Jurkat, Clone E6-1 (cell line): ENCODE measurements around the gene TBL2.
"Not testable (repeated sequence)": the region's sequence is repeated elsewhere in the genome, so short reads cannot be mapped to it uniquely, and the experiment has no call there.

ENCODE experiments used
- DNase-seq: peaks from one replicate; pipeline ENCODE4 v3.0.0-alpha.2; 2011; ENCODE audit warnings: low read depth, low spot score
- H3K4me3 ChIP-seq: 2 replicates; pipeline ENCODE4 v1.5.1; 2011; ENCODE audit warnings: mild to moderate bottlenecking, low read length, control low read depth, moderate library complexity

Gene TBL2

DNA sequence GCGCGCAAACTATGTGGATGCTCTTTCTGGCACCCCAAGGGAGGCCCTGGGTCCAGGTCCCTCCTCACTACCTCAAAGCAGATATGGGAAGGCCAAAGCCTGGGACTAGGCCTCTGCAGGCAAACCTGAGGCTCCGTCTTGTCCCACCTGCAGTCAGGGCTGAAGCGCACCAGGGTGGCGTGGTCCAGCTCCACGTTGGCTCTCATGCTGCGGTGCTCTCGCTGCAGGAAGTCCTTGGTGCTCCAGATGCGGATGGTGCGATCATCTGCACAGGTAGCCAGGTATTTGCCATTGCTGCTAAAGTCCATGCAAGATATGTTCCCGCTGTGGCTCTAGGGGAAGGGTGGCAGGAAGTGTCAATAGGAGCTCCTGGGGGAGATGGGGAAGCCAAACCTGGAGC, 4.6 kb downstream of the TBL2 start:
- no peak for DNase-seq
- H3K4me3 ChIP-seq = no peak overlapping the region

DNA sequence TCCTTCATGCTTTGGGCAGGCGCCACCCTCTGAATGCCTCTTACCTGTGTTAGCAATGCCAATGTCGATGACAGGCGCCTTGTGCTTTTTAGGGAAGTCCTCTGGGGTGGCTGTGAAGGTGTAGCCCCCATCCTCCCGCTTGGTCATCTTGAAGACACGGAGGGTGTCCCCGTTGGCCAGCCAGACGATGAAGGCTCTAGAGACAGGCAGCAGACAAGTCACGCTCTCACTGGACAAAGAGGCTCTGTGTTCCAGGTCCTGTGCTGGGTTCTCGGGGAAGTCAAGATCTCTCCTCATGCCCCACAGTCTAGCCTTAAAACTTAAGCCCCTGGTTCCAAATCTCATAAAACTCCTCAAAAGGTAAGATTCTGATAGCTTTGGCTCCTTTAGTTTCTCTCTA, 5.1 kb downstream of the TBL2 start:
- no peak overlapping the region for H3K4me3 ChIP-seq
- no peak for DNase-seq

DNA sequence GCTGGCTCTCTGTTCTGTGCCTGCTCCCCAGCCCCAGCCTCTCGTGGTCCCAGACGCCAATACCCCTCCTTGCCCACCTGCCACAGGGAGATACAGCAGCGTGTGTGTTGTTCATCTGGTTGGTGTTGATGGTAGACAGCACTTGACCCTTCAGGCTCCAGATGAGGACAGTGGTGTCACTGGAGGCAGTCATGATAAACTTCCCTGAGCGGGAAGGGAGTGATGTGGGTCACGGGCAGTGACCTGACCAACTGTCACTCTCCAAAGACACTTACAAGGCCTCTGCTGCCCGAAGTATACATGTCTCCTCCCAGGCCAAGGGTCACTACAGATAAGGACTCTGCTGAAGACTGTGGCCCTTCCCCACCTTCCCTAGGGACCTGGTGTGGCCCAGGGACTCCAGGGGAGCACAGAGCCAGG, 5.6 kb downstream of the TBL2 start:
- no peak overlapping the region for H3K4me3 ChIP-seq

DNA sequence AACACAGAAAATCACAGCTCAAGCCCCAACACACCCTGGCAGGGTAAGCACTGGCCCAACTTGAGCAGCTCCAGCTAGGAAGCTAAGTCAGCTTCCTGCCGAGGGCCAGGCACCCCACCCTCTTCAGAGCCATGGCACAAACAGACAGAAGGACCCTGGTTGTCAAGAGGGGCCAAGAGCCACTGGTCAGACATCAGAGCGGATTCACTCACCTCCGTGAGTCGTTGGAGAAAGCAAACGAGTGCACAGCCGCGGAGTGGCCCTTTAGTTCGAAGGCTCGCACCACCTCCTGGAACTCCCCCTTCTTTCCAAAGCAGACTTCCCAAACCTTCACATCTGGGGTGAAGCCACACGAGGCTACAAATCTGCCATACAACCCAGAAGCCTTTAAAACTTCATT, 7.4 kb downstream of the TBL2 start:
- DNase-seq = no peak
- H3K4me3 ChIP-seq = no peak overlapping the region

More for the DNA sequence above, 5.6 kb downstream of the TBL2 start:
- DNase-seq = no peak

DNA sequence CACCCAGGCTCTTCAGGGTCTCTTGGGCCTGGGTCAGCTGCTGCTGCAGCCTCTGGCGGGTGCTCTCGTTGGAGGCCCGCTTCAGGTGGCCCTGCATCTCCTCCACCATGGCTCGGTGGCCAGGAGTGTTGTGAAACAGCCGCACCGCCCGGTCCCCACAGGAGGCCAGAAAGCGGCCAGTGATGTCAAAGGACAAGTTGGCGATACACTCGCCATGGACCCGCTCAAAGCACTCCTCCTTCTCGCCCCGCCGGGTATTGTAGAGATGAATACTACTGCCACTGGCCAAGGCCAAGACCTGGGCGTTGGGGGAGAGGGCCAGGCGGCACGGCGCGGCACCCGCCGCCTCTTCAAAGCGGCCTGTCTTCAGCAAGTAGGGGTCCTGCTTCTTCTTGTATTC, 7.9 kb downstream of the TBL2 start:
- H3K4me3 ChIP-seq = no peak overlapping the region
- no peak for DNase-seq

DNA sequence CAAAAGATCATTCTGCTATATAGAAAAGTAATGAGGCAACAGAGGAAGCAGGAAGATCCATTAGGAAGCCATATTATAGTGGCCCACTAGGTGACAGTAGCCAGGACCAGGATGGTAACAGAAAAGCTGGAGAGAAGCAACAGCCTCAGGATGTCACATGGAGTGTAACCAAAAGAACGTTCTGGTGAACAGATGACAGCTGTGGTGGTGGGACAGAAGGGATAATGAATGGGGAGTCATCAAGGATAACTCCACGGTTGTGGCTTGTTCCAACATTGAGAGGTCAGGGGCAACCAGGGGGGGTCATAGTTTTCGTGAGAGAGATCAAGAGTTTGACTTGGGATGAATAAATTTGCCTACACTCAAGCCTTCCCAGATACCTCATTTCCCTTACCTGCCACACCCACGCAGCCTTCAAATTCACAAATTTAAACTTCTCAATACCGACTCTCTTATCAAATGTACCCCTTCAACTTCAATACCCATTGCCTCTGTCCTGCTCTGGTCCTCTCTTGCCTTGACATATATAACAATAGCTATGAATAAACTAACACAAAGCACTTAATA, 9.3 kb downstream of the TBL2 start:
- DNase-seq = no peak
- H3K4me3 ChIP-seq = no peak overlapping the region

DNA sequence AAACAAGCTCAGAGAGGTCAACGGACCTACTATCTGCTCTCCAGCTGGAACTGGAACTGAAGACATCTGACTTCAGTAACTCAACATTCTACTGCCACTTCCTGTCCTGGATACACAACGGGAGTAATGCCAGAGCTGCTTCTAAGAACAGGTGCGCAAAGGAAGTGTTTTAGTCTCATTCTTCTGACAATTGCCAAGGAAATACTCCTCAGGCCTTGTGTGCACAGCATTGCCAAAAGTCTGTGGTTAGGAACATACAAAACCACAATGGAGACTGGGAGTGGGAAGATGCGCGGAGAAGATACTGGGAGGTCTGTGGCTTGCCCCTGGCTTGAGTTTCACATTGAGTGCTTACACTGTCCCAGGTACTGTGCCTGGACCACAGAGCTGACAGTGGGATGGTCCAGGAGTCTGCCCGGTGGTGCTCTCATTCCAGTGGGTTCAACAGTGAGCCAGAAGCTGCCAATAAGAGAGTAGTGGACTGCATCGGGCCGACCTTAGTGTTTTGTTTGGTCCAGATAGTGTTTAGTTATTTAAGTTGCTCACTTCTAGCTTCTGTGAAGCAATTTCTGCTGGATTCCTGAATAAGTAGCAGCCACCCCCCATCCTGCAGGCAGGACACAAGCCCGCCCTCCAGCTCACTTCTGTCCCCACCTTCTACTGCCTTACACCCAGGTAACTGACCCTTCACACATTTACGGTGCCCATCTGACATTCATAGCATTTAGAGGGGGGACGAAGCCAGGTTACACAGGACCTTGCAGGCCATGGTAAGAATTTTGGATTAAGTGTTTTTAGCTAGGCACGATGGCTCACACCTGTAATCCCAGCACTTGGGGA, 10.3 kb downstream of the TBL2 start:
- DNase-seq = peak; percentile 70
- no peak overlapping the region for H3K4me3 ChIP-seq

DNA sequence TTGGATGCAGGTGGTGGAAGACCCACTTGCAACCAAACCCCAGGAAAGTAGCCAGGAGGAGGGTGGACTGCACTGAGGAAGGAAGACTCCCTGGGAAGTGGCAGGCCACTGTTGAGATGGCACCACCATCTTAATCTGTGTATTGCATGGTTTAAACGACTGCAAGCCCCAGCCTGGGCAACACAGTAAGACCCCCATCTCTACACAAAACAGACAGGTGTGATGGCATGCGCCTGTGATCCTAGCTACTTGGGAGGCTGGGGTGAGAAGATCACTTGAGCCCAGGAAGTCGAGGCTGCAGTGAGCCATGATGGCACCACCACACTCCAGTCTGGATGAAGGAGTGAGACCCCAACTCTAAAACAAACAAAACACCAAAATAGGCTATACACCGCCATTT, 11.2 kb downstream of the TBL2 start:
- DNase-seq = no peak

DNA sequence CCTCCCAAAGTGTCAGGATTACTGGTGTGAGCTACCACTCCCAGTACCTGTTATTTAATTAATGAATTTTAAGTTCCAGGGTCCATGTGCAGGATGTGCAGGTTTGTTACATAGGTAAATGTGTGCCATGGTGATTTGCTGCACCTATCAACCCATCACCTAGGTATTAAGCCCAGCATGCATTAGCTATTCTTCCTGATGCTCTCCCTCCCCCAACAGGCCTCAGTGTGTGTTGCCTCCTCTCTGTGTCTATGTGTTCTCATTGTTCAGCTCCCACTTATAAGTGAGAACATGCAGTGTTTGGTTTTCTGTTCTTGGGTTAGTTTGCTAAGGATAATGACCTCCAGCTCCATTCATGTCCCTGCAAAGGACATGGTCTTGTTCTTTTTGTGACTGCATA, 11.9 kb downstream of the TBL2 start:
- H3K4me3 ChIP-seq, DNase-seq: not testable (repeated sequence)

More for the DNA sequence above, 11.2 kb downstream of the TBL2 start:
- H3K4me3 ChIP-seq = no peak overlapping the region

DNA sequence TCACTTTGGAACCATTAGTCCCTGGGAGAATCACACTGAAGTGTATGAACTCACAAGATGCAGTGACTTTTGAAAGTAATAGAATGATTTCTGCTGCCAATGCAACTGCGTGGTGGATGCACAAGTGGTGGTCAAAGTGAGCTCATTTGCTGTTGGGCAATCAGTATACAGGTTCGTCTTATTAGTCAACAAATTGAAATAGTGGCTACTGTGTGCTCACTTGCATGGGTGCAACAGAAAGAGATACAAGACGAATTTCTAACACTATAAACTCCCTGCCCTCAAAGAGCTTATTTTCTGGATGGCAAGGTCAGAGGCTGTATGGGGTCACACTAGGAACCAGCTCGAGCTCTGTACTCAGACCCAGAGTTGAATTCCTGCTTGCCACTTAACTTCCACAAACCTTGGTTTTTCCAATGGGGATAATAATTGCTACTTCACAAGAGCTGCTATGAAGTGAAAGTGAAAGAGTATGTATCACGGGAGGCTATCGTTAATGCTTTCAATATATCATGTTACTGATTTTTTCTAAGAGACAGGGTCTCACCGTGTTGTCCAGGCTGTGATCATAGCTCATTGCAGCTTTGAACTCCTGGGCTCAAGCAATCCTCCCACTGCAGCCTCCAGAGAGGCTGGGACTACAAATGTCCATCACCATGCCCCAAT, 12.6 kb downstream of the TBL2 start:
- DNase-seq = no peak
- no peak overlapping the region; the same call in 1 of the 2 replicates for H3K4me3 ChIP-seq

DNA sequence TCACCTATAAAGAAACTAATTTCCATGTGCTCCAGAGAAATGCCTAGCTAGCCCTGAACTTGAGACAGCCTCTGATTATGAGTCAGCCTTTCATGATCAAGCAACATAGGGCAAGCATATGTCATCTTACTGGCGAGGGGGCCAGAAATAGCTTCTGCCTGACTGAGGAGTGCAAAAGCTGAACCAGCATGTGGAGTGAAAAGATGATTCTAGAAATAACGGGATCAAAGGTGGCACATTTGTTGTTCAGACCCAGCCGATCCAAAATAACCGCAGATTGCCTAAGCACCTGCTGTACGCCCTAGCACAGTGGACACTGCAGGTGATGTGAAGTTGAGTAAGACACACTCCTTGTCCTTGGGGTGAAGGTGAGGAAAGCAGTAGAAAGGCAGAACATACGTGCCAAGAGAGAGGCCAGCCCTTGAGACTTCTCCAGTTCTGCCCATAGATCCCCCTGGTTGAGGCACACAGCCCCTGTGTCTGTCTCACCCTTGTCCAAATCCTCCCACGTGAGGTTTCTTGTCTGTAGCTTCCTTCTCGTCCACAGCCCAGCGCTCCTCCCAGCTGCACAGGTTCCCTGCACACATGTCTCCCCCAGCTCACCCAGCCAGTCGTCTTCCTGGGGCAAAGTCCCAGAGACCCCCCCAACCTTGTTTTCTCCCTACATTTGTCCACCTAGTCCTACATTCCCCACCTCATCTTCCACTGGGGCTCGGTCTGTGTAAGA, 18.1 kb downstream of the TBL2 start:
- no peak overlapping the region for H3K4me3 ChIP-seq
- DNase-seq = no peak

DNA sequence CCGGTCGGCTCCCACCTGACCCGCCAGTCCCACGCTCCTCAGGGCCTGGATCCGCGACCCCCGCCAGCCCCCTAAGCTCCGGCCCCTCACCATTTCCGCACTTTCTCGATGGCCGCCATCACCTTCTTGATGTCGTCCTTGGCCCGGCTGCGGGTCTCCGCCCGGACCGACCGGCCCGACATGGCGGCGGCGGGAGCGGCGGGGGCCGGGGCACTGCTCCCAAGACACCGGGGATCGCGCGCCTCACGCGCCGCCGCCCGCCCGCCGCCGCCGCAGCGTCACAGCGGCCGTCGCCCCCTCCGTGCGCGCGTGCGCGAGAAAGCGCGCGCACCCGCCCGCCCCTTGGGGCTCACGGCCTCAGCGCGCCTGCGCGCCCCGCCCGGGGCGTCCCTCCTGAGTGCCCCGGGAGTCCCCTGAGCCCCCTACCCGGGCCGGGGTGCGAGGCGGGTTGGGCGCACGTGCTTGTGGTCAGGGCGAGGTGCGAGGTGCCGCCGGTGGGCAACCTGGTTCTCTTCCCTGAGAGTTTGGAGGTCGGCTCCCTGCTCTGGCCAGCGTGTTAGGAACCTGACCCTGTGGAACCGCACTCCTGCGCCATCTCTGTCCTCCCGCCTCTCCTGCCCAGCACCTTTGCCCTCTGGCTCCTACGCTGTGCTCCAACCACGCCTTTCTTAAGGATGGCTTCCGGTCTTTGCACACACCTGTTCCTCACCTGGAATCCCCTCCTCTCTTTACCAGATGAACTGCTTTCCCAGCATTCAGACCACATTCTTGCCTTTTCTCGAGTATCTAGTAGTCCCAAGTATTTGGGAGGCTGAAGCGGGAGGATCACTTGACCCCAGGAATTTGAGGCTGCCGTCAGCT, 20.8 kb downstream of the TBL2 start, which contains the start of gene BCL7B:
TSS of gene BCL7B (minus strand) at position 294 of the 861 bp plus-strand sequence. CDS start at position 182, 112 bp downstream.
- peak; percentile 57 for DNase-seq
- peak within 1 kb of the TSS; percentile 93 for H3K4me3 ChIP-seq

DNA sequence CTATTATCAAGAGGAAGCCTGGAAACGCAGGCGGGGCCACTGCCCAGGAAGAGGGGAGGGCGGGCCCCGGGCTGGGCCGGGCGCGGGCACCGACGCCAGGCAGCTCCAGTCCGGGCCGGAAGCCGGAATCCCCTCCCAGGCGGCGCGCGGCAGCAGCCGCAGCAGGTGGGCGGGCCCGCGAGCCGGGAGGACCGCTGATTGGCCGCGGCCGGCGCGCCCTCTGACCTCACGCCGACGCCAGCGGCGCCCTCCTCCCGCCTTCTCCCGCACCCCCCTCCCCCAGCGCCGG, 21.3 kb downstream of the TBL2 start:
- peak; percentile 80 for DNase-seq
- peak overlapping the region; percentile 93 for H3K4me3 ChIP-seq

DNA sequence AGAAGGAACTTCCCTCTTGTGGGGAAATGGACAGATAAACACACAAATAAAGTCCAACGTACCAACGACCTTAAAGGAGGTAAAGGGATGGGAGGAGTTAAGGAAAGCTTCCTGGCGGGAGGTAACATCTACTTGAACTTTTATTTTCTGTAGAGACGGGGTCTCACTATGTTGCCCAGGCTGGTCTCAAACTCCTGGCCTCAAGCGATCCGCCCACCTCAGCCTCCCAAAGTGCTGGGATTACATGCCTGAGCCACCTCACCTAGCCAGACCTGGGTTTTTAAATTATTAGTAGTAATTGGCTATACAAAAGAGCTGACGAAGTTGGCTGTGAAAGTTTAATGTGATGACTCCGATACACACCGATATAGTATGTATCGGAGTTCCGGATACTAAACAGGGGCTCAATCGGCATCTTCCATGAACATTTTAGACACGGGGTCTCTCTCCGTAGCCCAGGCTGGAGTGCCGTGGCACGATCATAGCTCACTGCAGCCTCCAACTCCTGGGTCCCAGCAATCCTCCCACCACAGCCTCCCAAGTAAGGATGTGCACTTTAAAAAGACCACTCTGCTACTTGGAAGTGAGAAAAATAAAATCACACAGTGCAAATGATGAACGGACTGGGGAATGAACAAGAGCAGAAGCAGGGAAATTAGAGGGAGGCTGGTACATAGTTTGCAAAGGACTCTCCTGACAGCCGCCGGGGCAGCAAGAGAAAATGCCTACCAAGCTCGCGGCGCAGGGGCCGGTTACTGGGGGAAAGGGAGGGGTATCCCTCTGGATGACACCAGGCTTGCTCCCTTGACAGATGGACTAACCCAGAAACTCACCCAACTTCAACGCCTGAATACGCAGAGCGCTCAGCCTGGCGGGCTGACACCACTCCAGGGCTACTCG, 21.9 kb downstream of the TBL2 start:
- no peak for DNase-seq

DNA sequence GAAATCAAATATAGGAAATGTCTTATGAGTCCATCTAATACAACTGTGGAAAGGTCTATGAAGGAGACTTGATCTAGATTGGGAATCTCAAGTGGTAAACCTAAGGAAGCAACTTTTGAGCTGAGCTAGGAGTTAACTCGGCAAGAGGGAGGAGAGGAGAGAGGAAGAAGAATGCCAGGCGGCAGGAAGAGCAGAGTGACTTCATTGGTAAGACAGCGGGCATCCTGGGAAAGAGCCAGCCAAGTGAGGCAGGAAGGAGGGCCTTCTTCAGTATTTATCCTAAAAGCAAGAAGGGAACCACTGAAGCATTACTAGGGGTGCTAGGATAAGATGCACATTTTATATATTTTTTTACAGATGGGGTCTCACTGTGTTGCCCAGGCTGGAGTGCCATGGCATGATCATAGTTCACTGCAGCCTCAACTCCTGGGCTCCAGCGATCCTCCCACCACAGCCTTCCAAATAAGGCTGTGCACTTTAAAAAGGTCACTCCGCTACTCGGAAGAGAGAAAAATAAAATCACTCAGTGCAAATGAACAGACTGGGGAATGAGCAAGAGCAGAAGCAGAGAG, 22.9 kb downstream of the TBL2 start:
- DNase-seq = no peak
- H3K4me3 ChIP-seq = peak overlapping the region; percentile 93

More for the DNA sequence above, 21.9 kb downstream of the TBL2 start:
- peak overlapping the region; percentile 93 for H3K4me3 ChIP-seq

DNA sequence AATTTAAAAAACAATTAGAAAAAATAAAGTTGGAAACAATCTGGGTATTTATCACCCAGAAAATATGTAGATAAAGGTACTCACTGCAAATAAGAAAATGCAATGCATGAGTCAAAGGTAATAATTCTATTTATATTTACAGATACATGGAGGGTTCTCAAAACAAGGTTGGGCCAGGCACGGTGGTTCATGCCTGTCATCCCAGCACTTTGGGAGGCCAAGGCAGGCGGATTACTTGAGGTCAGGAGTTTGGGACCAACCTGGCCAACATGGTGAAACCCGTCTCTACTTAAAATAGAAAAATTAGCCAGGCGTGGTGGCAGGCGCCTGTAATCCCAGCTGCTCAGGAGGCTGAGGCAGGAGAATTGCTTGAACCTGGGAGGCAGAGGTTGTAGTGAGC, 28.3 kb downstream of the TBL2 start:
- not testable (repeated sequence) for DNase-seq, H3K4me3 ChIP-seq

DNA sequence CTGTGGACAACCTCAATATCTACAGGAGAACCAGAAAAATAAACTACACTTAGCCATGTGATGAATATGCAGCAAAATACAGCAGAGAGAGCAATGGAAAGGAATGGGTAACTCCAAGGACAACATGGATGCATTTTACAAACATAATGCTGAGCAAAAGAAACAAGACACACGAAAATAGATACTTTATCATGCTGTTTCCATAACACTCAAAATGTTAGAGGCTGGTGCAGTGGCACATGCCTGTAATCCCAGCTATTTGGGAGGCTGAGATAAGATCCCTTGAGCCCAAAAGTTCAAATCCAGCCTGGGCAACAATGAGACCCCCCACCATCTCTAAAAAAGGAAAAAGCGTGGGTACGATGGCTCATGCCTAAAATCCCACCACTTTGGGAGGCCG, 29.2 kb downstream of the TBL2 start:
- no peak overlapping the region for H3K4me3 ChIP-seq
- no peak for DNase-seq

DNA sequence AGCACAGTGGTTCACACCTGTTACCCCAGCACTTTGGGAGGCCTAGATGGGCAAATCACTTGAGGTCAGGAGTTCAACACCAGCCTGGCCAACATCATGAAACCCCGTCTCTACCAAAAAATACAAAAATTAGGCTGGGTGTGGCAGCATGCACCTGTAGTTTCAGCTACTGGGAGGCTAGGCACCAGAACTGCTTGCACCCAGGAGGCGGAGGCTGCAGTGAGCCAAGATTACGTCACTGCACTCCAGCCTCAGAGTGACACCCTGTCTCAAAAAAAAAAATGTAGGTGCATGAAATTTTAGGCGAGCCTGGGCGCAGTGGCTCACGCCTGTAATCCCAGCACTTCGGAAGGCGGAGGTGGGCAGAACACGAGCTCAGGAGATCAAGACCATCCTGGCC, 30.5 kb downstream of the TBL2 start:
- H3K4me3 ChIP-seq = no peak overlapping the region
- DNase-seq = no peak
